M059J (cell line): ENCODE measurements around the gene NEDD8. TPM values are rescaled to one million over a fixed set of nuclear protein-coding genes. Genes with fewer than 3 reads are reported as not detected.

Experiments used
- DNase-seq: peaks from one replicate; pipeline ENCODE4 v3.0.0-alpha.2; 2012; ENCODE audit warnings: low read depth
- total RNA-seq: library from RNA; depleted of rRNA; stranded (reverse); fragments of >200 nt; shearing (Covaris generic); gene quantifications from 2 replicates; pipeline ENCODE4 v1.2.3, GENCODE V29; 2014; rRNA removed

NEDD8 gene
- total RNA-seq, 1 experiment from 2014 or later = 335 TPM

DNA sequence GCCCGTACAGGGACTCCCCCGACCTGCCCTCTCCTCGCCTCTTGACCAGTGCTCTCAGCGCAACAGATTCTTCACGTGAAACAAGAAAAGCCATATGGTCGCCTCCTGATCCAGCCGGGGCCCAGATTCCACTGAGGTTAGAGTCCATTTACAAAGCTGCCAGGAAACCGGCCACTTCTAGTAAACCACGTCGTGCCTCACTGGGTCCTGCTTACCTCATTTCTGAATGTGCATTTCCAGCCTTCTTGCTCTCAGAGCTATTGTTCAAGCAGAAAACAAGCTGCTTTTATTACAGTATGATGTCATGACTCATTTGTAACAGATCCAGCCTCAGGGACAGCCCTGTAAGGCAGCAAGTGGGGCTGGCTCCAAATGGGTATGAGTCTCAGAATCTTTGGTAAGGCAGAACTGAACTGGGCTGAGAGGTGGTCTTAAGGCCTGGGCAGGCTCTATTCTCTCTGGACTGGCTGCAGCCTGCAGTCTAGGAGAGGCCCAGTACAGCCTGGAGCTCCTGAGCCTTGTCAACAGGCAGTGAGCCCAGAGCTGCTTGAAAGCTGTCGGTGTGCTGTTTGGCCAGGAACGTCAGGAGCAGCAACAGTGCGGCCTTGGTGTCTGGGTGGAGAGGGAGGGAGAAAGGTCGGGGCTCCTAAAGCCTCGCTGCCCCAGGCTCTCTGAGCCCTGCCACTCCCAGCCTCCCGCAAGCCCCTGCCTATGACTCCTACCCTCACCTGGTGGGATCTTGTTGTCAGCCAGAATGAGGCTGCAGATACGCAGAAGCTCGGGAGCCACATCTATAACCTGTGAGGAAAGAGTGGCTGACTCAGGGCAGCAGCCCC lies 52.0 kb downstream of the NEDD8 start:
- peak; percentile 75 for DNase-seq

DNA sequence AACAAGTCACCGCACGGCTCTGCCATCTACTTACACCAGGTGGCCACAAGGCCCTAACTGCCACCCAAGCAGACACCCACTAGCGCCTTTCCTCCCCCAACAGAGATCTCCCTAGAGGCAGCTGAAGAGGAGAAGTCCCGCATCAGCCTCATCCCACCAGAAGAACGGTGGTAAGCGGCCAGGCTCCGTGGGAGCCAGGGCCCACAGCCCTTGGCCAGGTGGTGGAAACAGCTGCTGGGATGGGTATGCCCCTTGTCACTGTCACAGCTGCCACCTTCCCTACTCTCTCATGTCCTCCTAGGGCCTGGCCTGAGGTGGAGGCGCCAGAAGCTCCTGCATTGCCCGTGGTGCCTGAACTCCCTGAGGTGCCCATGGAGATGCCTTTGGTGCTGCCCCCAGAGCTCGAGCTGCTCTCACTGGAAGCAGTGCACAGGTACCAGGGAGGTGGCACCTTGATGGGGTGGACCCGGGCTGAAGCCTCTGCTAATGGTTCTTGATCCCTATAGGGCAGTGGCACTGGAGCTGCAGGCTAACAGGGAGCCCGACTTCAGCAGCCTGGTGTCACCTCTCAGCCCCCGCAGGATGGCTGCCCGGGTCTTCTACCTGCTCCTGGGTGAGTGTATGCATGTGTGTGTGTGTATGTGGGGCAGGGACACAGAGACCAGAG lies 52.7 kb downstream of the NEDD8 start:
- DNase-seq = no peak

DNA sequence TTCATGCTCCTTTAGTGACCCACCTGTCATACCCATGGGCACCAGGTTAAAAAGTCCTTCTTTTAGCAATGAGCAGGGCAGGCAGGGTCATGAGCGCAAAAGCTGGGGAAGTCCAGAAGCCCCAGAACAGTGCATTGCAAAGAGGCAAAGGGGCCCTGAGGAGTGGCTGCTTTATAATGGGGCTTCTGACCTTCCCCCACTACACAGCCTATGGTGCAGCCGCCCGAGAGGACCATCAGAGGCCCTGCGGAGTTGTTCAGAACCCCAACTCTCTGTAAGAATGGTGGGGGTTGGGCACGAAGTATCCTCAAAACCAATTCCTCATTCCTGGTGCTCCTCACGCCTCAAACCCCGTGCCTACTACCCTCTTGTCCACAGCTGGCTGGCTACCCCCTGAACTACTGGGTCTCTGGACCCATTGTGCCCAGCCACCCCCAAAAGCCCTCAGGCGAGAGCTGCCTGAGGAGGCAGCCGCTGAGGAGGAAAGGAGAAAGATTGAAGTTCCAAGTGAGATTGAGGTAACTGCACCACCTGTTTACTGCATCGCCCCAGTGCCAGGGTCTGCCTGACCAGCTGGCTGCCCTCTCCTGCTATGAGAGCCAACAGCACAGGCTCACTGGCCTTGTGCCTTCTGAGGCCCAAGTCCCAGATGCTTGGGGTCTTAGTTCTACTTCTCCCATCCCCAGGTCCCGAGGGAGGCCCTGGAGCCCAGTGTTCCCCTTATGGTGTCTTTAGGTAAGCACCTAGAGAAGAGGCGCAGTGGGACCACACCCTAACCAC lies 53.6 kb downstream of the NEDD8 start:
- DNase-seq = no peak

DNA sequence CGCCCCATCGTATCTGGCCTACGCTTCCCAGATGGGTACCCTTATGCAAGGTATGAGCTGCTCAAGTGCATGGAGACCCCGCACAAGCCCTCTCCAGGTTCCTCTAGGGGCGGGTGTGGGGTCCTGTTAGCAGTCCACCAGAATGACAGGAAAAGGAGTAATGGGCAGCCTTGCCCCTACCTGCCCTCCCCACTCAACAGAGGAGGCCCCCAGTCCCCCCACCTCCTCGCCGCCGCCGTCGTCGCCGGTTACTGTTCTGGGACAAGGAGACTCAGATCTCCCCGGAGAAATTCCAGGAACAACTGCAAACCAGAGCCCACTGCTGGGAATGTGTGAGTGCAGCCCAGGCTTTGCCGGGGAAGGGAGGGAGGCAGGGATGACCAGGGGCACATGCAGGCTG lies 54.3 kb downstream of the NEDD8 start:
- no peak for DNase-seq

DNA sequence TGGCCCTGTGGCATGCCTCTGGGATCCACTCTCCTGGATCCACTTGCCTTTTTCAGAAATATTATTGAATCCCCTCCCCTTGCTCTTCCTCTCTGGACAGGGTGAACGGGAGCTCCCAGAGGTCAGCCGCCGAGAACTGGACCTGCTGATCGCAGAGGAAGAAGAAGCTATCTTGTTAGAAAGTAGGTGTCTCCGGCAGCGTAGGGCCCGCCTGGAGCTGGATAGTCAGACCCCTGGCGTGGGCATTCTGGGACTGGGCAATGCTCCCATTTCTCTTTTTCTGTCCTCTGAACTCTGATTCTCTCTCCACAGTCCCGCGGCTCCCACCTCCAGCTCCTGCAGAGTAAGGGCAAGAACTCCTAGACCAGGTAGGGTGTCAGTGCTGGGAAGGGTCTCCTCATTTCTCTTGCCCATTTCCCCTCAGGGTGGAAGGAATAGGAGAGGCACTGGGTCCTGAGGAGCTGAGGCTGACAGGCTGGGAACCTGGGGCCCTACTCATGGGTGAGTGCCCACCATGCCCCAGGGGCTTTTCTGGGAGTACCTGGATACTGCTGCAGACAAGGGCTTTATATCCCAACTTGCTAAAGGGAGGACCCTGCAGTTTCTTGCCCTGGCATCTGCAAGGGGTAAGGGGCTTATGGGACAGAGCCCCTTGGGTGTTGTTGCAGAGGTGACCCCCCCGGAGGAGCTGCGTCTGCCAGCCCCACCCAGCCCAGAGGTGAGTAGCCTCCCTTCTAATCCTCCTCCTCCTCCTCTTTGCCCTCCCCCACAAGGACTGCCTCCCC lies 54.9 kb downstream of the NEDD8 start:
- no peak for DNase-seq

DNA sequence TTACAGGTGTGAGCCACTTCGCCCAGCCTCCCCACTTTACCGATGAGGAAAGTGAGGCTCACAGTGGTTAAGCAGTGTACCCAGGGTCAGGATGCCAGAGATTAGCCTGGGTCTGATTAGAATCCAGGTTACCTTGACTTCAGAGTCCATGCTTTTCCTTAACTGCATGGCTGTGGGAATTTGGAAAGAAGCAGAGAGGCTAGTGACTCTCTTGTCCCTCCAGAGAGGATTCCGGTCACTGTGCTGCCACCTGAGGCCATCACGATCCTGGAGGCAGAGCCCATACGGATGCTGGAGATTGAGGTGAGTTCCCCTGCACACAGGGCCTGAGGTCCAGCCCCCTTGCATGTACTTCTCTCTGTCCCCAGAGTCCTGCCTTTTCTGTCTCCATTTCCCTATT lies 55.6 kb downstream of the NEDD8 start:
- DNase-seq = no peak

DNA sequence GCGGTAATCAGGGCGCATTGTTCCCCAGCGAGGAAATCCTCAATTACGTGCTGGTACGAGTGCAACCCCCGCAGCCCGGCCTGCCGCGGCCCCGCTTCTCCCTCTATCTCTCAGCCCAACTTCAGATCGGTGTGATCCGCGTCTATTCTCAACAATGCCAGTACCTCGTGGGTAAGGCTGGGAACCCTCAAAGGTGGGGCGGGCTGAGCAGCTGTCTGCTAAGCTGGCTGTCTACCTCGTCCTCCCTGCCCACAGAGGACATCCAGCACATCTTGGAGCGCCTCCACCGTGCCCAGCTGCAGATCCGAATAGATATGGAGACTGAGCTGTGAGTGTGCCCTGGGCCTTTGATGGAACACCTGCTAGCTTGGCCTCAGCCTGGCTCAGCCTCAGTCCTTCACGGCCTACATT lies 59.3 kb downstream of the NEDD8 start:
- no peak for DNase-seq

DNA sequence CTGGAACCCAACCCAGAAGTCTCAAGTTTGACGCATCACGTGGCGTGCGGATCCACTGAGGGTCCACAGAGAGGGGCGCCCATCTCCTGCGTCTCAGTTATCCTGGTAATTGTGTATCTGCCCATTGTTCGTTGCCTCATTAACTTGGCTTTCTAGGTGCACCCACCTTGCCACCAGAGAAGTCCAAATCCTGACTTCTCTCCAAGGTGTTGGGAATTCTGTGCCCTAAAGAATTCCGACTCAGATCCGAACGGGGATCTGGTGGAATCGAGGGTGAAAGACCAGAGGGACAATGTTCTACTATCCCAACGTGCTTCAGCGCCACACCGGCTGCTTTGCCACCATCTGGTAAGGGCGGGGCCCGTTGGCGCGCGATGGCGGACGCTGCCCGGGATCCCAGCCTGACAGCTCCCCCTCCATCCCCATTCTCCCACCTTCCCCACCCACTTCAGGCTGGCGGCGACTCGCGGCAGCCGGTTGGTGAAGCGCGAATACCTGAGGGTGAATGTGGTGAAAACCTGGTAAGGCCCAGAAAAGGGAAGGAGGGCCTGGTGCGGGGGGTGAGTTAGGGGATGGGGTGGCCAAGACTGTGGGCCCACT lies 59.8 kb downstream of the NEDD8 start:
- no peak for DNase-seq

DNA sequence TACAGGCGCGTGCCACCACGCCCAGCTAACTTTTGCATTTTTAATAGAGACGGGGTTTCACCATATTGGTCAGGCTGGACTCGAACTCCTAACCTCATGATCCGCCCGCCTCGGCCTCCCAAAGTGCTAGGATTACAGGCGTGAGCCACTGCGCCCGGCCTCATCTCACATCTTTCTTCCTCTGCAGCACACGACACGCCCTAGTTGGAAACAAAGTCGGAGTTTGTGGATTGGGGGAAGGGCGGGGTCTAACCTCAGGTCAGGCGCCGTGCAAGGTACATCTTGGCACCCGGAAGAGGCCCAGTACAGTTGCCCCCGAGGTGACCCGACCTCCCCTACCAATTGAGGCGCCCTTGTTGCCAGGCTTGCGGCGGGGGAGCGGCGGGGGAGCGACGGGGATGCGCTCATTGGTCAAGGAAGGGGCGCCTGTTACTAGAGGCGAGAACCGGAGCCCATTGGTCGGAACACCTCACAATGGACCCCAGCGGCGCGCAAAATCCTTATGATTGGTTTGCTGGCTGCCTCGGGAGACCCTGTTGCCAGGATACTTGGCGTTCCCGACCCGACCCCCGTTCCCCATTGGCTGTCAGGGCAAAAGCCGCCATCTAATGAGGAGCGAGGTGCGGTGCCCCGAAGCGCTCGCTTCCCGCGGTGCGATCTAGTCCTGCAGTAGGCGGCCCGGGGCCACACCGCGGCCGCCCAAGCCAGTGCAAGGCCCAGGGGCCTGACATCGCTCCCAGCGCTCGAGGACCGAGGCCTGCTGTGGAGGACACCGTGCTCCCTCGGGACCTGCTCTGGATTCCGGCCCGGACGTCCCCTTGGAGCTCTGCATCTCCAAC lies 60.5 kb downstream of the NEDD8 start, which contains the start of gene REC8:
Gene REC8 (plus strand): TSS at position 659 of the 839 bp plus-strand sequence. CDS start 473 bp downstream, outside the sequence.
- DNase-seq = no peak

DNA sequence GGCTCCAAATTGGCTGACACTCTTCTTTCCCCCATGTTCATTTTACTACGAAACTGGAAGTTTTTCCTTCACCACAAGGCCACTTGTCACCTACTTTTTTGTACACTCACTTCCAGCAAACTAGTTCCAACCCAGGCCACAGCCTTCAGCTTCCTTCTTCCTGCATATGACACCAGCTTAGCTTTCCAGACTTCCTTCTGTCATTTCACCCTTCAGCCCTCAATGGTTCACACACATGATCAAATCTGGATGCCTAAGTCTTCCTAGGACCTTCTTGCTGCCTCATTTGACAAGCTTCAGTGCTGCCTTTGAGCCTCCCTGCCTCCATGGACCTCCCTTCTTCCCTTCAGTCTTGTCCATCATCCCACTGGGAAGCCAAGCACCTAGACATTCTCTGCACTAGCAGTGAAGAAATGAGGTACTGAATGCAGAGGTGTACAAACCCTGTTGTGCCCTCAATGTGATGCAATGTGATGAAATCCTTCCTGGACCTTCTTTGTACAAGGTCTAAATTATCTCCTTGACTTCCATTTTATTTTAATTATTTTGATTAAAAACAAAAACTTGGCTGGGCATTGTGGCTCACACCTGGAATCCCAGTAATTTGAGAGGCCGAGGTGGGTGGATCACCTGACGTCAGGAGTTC lies 64.6 kb downstream of the NEDD8 start:
- no peak for DNase-seq

Other genes starting within 250 kb of the NEDD8 start
- gene DHRS4L2, start 243.4 kb downstream of the NEDD8 start, total RNA-seq = 15.1 and 20.2 TPM in 2 replicates
- gene CARMIL3, start 180.4 kb downstream of the NEDD8 start, total RNA-seq = not detected in 2 replicates
- gene CPNE6, start 160.8 kb downstream of the NEDD8 start, total RNA-seq = not detected in 2 replicates
- 3.5 and 15.6 TPM in 2 replicates for gene PCK2, start 138.1 kb downstream of the NEDD8 start, total RNA-seq
- gene DCAF11, start 117.6 kb downstream of the NEDD8 start, total RNA-seq = 67.7 and 78.7 TPM in 2 replicates
- 1.3 and 4.9 TPM in 2 replicates for gene NRL, start 117.4 kb downstream of the NEDD8 start, total RNA-seq
- 0.27 TPM in 1 of 2 replicates, not detected in the other for gene FITM1, start 101.7 kb downstream of the NEDD8 start, total RNA-seq
- gene PSME1, start 96.2 kb downstream of the NEDD8 start, total RNA-seq = 358 and 437 TPM in 2 replicates
- 30.1 and 30.6 TPM in 2 replicates for gene EMC9, start 90.8 kb downstream of the NEDD8 start, total RNA-seq
- gene PSME2, start 85.8 kb downstream of the NEDD8 start, total RNA-seq = 342 and 389 TPM in 2 replicates
- gene RNF31, start 84.9 kb downstream of the NEDD8 start, total RNA-seq = 64.9 and 68.0 TPM in 2 replicates
- 153 and 160 TPM in 2 replicates for gene IRF9, start 71.1 kb downstream of the NEDD8 start, total RNA-seq
- gene REC8, start 60.3 kb downstream of the NEDD8 start, total RNA-seq = 1.3 and 4.8 TPM in 2 replicates
- 26.8 and 141 TPM in 2 replicates for gene IPO4, start 43.6 kb downstream of the NEDD8 start, total RNA-seq
- gene TM9SF1, start 36.9 kb downstream of the NEDD8 start, total RNA-seq = 132 and 141 TPM in 2 replicates
- gene TSSK4, start 26.7 kb downstream of the NEDD8 start, total RNA-seq = not detected in 2 replicates
- 36.5 and 44.8 TPM in 2 replicates for gene CHMP4A, start 18.9 kb downstream of the NEDD8 start, total RNA-seq
- gene MDP1, start 16.3 kb downstream of the NEDD8 start, total RNA-seq = 16.9 and 23.4 TPM in 2 replicates
- 85.6 and 114 TPM in 2 replicates for gene GMPR2, start 562 bp upstream of the NEDD8 start, total RNA-seq
- gene TINF2, start 10.3 kb upstream of the NEDD8 start, total RNA-seq = 45.9 and 58.1 TPM in 2 replicates
- gene TGM1, start 30.8 kb upstream of the NEDD8 start, total RNA-seq = 0.05 and 0.12 TPM in 2 replicates
- gene RABGGTA, start 39.2 kb upstream of the NEDD8 start, total RNA-seq = 15.4 and 17.7 TPM in 2 replicates
- gene DHRS1, start 67.4 kb upstream of the NEDD8 start, total RNA-seq = 15.4 and 20.9 TPM in 2 replicates
- 8.9 and 14.0 TPM in 2 replicates for gene NOP9, start 67.5 kb upstream of the NEDD8 start, total RNA-seq
- gene CIDEB, start 75.6 kb upstream of the NEDD8 start, total RNA-seq = not detected in 2 replicates
- 0.64 and 1.2 TPM in 2 replicates for gene LTB4R2, start 77.8 kb upstream of the NEDD8 start, total RNA-seq
- 0.98 and 1.9 TPM in 2 replicates for gene LTB4R, start 79.1 kb upstream of the NEDD8 start, total RNA-seq
- not detected in 2 replicates for gene ADCY4, start 102.7 kb upstream of the NEDD8 start, total RNA-seq
- gene RIPK3, start 107.6 kb upstream of the NEDD8 start, total RNA-seq = not detected in 2 replicates
- 0.37 and 0.44 TPM in 2 replicates for gene NFATC4, start 135.8 kb upstream of the NEDD8 start, total RNA-seq
- gene NYNRIN, start 166.6 kb upstream of the NEDD8 start, total RNA-seq = not detected in 2 replicates
- 0.15 and 1.2 TPM in 2 replicates for gene CBLN3, start 197.3 kb upstream of the NEDD8 start, total RNA-seq
- gene KHNYN, start 197.6 kb upstream of the NEDD8 start, total RNA-seq = 12.9 and 18.4 TPM in 2 replicates
- gene SDR39U1, start 210.4 kb upstream of the NEDD8 start, total RNA-seq = 12.4 and 13.2 TPM in 2 replicates